IPS DF 4.7 (cell line): ENCODE results near the gene WHRN.

Source experiments
- DNase-seq: peaks from one replicate; pipeline ENCODE4 v3.0.0-alpha.2; 2013; ENCODE audit warnings: low spot score; ENCODE audit errors: extremely low read depth

Gene WHRN

DNA sequence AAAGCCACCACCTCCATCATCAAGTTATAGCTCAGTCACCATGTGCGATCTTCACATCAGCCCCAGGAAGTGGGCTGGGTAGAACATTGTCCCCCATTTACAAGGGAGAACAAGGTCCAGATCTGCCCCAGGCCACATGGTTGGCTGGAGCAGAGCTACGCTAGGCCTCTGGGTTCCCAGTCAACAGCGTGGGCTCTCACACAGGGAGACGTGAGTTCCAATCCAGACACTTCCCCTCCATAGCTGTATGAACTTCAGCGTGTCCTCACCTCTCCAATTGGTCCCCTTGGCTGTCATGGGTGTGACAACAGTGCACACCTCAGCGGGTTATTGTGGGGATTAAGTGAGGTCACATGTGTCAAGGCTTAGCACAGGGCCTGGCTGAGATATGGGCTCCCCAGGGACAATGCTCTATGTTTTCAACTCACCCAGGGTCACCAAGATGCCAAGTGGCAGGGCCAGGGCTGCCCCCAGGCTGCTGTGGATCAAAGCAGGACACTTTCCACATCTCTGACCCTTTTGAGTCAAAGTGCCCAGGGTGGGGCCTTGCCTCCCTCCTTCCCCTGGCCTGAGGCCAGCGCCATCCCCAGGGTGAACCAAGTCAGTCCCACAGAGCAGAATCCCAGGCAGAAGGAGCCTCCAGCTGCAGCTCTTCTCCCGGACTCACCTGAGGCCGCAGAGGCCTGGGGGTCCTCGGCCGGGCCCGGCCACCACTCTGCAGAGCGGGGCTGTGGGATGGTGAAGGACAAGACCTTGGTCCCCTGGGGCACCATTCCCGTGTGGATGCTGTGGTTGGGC lies 137.3 kb downstream of the WHRN start:
- DNase-seq = no peak

DNA sequence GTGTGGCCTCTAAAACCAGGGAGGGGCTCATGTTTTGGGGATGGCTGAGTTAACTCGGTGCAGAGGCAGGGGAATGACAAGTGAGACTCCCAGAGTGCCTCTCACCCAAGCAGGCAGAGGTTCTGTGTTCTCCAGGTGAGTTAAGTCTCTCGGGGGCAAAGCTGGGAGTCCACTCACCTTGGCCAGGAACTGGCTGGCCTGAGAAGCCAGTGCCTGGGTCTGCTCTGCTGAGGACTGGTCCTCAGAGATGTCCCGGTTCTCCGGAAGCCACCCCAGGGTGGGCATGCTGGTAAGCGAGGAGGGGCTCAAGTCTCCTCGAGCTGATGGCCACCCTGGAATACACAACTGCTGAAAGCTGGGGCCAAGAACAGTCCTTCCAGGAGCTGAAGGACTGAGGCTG lies 137.9 kb downstream of the WHRN start:
- no peak for DNase-seq

DNA sequence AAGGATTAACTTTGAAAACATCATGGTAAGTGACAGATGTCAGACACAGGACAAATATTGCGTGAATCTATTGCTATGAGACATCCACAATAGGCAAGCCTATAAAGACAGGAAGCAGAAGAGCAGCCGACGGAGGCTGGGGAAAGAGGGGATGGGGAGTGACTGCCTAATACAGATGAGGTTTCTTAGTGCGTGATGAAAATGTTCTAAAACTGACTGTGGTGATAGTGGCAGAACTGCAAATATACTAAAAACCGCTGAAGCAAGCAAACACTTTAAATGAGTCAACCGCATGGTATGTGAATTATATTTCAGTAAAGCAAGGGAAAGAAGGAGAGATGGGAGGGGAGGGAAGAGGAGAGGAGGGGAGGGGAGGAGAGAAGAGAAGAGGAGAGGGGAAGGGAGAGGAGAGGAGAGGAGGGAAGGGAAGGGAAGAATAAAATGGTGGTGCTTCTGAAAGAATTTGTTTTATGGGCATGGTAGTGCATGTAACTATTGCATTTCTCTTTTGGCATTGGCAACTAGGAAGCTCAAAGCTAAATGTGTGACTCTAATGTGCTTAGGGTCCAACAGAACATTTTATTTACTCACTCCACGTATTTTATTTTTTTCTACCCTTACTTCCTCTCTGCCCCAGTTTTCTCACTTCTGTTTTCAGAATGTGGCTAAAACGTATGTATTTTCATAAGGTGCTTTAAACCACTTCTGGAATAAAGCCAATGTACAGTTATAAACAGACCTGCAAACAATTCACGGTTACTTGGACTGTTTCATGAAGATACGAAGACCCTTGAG lies 138.7 kb downstream of the WHRN start:
- no peak for DNase-seq

DNA sequence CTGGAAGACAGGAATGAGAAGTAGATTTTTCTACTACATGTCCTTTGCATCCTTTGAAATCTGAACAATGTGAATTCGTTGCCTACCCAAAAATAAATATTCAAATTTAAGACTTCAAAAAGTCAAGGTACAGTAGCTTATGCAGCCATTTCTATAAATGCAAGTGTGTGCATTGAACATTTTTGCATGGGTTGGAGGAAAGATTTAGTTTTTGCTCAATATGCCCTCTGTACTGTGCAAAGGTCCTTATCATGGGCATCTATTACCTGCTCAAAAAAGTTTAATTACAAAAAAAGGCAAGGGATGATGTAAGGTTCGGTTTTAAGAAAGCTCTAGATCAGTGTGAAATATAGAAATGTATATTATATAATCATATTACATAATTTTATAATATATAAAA lies 140.1 kb downstream of the WHRN start:
- DNase-seq = no peak

DNA sequence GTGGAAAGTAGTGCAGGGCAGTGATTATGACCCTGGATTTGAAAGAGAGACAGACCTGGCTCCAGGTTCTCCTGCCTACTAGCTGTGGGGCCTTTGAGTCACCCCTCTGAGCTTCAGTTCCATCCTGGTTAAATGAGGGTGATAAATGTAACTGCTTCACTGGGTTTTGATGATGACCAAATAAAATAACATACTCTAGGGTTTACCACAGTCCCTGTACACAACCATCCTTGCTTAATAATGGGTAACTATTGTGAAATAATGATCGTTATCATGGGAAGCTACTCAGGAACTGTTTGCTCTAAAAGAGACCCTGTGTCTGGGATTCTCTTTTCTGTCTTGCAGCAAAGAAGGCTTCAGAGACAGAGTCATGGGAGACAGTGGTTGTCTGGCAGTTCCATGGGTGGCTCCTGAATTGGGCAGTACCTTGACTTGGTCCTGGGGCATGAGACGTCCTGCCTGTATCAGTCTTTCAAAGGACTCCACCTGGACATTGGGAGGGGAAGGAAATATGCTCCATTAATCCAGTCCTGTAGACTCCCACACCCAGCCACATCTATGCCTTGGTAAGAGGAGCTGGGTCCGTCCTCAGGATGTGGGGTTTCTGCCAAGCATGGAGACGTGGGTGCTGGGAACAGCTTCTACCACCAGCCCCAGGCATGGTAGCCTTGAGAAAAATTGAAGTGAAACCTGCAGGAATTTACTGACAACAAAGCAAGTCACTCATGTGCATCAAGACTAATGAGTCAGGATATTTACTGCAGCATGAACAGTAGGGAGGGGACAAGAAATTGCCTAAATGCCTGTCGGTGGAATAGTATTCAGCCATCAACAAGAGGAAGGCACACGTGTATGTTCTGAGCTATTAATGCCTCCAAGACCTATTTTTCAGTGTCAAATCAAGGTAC lies 140.9 kb downstream of the WHRN start:
- no peak for DNase-seq

DNA sequence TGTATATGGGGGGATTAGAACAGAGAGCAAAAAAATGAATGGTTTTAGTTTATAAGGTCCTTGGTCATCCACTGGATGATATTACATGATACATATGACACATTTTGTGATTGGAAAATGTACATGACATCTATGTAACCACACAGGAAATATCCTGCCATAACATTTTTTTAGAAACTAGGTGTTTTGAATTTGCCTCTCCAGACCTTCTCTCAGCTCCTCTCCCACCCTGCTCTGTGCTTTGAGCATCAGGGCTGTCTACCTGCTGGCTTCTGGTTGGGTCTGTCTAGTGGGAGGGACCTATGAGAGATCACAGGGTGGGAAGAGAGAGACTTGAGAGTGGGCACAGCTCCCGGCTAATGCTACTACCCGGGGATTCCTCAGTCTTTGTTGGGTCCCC lies 141.8 kb downstream of the WHRN start:
- DNase-seq = no peak

DNA sequence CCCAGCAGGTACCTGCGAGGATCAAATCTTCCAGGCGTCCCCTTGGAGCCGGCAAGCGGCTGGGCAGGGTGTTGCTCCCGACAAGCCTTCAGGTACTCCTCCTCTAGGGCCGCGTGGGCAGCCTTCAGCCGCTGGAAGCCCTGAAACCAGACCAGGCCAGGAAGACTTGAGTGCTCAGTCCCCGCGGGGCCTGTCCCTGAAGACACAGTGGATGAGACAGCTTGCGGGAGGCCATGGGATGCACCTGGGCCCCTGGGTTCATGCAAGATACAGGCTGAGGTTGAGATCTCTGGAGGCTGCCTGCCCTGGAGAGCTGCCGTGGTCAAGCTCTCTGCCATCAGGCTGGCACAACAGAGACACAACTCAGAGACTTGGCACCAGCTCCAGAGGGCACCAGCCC lies 142.9 kb downstream of the WHRN start:
- DNase-seq = no peak

DNA sequence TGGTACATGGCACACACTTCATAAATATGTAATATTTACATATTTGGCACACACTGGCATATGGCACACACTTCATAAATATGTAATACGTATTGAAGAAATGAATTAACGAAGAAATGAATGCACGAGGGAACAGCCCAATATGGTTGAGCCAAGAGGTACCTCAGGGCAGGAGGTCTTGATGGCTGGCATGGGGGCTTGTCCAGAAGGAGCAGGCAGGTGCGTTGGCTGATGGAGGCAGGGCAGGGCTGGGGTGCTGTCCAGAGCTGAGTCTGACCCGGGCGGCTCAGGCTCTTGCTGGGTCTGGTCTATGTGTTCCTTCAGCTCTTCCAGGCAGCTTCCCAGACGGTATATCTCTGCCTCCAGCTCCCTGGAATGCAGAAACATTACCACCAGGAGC lies 143.7 kb downstream of the WHRN start:
- no peak for DNase-seq

DNA sequence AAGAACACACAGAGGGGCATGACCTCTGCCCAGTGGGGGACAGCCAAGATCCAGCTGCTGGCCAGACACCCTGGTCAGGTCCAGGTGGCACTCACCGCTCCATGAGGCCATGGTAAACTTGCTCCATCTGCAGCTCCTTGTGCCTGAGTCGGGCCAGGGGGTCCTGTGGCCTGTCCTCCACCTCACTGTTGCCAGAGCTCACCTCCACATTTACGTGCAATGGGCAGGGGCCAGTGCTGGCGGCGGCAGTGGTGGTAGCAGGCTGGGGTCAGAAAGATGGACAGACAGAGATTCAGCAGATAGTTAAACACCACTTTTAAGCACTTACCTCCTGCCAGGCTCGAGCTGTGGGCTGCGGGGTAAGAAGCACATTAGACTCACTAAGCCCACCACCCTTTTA lies 145.5 kb downstream of the WHRN start:
- DNase-seq = no peak

DNA sequence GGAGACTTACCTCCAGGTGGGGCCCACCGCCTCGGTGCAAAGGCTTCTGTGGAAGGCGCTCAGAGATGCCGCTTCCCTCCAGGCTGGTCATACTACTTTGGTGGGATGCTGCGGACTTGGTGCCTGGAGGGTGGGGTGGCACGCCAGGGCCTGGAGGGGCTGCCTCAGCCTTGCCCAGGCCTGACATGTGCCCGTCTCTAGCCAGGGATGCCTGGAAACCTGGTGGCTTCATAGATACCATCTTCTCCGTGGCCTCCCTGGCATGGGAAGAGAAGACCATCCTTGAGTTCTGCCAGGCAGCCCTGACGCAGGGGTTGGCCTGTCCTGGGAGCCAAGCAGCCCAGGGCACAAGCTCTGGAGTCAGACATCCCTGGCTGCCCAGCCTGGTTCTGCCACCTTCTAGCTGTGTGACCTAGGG lies 147.4 kb downstream of the WHRN start:
- no peak for DNase-seq

DNA sequence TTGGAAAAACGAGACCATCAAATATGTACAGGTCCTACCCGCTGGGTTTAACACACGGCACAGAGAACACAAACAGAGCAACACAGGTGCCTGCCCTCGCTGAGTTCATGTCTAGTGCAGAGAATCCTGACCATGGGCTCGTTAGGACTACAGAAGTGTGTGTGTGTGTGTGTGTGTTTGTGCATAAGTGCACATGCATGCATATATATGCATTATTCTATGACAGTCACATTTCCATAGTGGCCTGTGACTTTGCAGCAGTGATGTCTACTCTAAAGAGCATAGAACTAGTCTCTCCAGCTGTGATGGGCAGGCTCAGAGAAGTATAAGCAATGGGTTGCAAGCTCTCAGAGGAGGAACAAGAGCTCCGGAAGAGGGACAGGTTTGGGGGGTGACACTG lies 147.9 kb downstream of the WHRN start:
- DNase-seq = no peak

DNA sequence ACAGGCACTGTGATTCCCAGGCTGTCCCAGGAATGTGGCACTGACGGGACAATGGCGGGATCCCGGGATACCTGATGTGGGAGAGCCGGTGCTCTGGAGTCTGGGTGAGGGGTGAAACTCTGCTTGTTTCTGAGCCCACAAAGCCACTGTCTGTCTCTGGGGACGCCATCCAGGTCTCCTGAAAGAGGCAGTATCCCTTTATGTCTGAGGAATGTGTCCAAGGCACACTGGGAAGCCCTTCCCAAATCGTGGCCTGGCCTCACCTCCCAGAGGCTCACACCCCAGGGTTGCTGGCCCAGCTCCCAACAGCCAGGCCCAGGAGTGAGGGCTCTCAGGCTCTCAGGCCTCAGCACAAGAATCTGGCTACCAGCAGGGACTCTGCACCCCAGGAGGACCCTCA lies 148.5 kb downstream of the WHRN start:
- no peak for DNase-seq

DNA sequence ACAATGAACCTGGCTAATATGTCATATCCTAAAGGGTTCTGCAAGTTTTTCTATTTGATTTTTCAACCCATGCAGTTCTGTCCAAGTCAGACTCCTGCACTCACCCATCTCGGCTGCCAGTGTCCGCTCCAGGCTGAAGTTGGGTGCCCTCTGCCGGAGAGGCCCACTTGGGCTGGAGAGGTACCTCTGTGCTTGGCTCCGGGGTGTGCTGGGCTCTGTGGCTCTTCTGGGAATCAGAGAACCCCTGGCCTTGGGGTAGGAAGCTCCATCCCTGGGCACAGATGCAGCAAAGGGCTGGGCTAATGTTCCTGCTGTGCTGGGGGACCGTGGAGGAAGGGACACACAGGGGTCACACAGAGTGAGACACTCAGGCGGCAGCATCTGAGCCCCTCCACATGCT lies 149.5 kb downstream of the WHRN start:
- no peak for DNase-seq
